Activated CD4-positive, alpha-beta T cell treated with anti-CD3 and anti-CD28 coated beads, Interleukin-2, amount 10 ng/mL, durations not matched to agents 24 days and 14 days (primary cell): ENCODE results near the gene TCF4. TPM values are rescaled to one million over a fixed set of nuclear protein-coding genes. Genes with fewer than 3 reads are reported as not detected.

Experiments
- DNase-seq: peaks from one replicate; pipeline ENCODE4 v3.0.0; 2022
- H3K27ac Mint-ChIP-seq: one replicate; pipeline ENCODE4 v1.8.0; 2022; ENCODE audit warnings: mild to moderate bottlenecking, mixed read lengths
- H3K27me3 Mint-ChIP-seq: one replicate; pipeline ENCODE4 v1.8.0; 2022; ENCODE audit warnings: mixed read lengths
- H3K36me3 Mint-ChIP-seq: one replicate; pipeline ENCODE4 v1.8.0; 2022; ENCODE audit warnings: low read depth, mild to moderate bottlenecking, mixed read lengths
- H3K4me1 Mint-ChIP-seq: one replicate; pipeline ENCODE4 v1.8.0; 2021; ENCODE audit warnings: mixed read lengths
- H3K4me3 Mint-ChIP-seq: one replicate; pipeline ENCODE4 v1.8.0; 2022; ENCODE audit warnings: mild to moderate bottlenecking, moderate library complexity, mixed read lengths
- H3K9me3 Mint-ChIP-seq: one replicate; pipeline ENCODE4 v1.8.0; 2021; ENCODE audit warnings: mixed read lengths
- intact Hi-C: fragments of 100-400 bp; cut with micrococcal nuclease; formaldehyde crosslinking; loops from one replicate; pipeline ENCODE4 v1.15.1; 2023
- total RNA-seq: library from RNA; stranded (reverse); gene quantifications from 2 replicates; pipeline ENCODE4 v1.2.3, GENCODE V29; 2022

The TCF4 gene
- total RNA-seq, 1 donor from 2014 or later: 2.6 TPM

DNA sequence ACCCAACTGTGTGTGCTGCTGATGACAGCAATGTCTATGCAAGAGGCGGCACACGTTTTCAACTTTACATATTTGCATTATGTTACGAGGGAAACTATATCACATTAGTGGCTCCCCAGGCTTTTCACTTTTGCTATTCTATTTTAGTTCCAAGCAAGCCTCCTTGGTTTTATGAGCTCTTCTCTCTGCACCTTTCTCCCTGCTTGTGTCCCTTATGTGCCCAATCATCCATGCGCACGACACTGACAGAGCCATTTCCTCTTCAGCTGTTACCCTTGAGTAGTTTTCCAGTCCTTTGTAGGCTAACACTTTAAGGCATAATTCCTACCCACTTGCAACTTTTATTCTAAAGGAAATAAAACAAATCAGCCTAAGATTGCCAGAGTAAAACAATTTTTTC lies 154.3 kb downstream of the TCF4 start:
- intact Hi-C loops: no loop called here
- no peak overlapping the region for H3K27ac Mint-ChIP-seq
- H3K27me3 Mint-ChIP-seq: no peaks in the 10 kb centered on the region
- H3K4me3 Mint-ChIP-seq: no peak overlapping the region
- DNase-seq: no peak
- no peaks in the 10 kb centered on the region for H3K4me1 Mint-ChIP-seq
- H3K9me3 Mint-ChIP-seq: peaks cover 11% of the 10 kb centered on the region
- no peaks in the 10 kb centered on the region for H3K36me3 Mint-ChIP-seq

GRCh38 chr18:55433140-55433539 lies 154.9 kb downstream of the TCF4 start:
- no peak for DNase-seq
- Mint-ChIP-seq H3K27ac (no peak overlapping the region), H3K4me3 (no peak overlapping the region), H3K9me3 (peaks cover 11% of the 10 kb centered on the region), H3K4me1 (no peaks in the 10 kb centered on the region), H3K27me3 (no peaks in the 10 kb centered on the region), H3K36me3 (no peaks in the 10 kb centered on the region)
- intact Hi-C loops: no loop called here

GRCh38 chr18:55432307-55433040 lies 155.5 kb downstream of the TCF4 start:
- Mint-ChIP-seq H3K9me3 (peaks cover 11% of the 10 kb centered on the region), H3K4me1 (no peaks in the 10 kb centered on the region), H3K27ac (no peak overlapping the region), H3K4me3 (no peak overlapping the region), H3K36me3 (no peaks in the 10 kb centered on the region), H3K27me3 (no peaks in the 10 kb centered on the region)
- intact Hi-C loops: no loop called here
- no peak for DNase-seq

DNA sequence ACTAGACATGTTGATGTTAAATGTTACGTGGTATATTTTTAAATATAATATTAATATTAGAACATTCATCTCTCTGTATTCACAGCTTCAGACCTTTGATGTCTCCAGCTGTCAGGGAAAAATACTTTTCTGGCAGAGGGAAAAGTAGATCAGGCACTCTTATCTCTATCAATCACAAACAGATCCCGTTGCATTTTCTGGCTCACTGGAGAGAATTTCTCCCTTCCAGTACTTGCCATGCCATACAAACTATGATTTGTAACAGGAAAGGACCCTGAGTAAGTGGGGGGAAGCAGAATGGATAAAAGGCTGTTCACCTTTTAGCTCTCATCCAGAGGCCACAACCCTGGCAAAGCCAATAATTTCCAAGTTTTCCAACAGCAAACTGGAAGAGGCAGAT lies 158.0 kb downstream of the TCF4 start:
- H3K36me3 Mint-ChIP-seq: no peaks in the 10 kb centered on the region
- DNase-seq: no peak
- no peak overlapping the region for H3K4me3 Mint-ChIP-seq
- intact Hi-C loops: no loop called here
- no peak overlapping the region for H3K27ac Mint-ChIP-seq
- peaks cover 3% of the 10 kb centered on the region for H3K27me3 Mint-ChIP-seq
- peaks cover 11% of the 10 kb centered on the region for H3K9me3 Mint-ChIP-seq
- H3K4me1 Mint-ChIP-seq: no peaks in the 10 kb centered on the region

DNA sequence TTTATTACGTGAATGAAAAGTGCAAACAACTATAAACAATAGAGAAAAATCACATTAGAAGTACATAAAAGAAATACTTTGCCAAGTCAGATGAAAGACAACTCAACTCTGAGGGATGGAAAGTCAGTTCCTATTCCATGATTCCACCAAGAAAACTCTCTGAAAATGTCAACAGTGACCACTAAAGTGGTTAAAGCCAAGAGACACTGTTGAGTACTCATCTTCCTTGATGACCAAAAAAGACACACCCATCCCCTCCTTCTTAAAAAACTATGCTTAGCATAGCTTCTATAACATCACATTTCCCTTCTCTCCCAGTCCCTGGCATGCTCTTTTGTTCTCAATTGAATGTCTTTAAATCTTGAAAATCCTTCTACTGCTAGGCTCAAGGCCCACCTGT lies 160.0 kb downstream of the TCF4 start:
- no peaks in the 10 kb centered on the region for H3K4me1 Mint-ChIP-seq
- peaks cover 4% of the 10 kb centered on the region for H3K27me3 Mint-ChIP-seq
- peaks cover 11% of the 10 kb centered on the region for H3K9me3 Mint-ChIP-seq
- no peak for DNase-seq
- intact Hi-C loops: no loop called here
- no peaks in the 10 kb centered on the region for H3K36me3 Mint-ChIP-seq
- H3K4me3 Mint-ChIP-seq: no peak overlapping the region
- no peak overlapping the region for H3K27ac Mint-ChIP-seq

- intact Hi-C loops: no loop called here
- H3K9me3 Mint-ChIP-seq: peaks cover 4% of the 10 kb centered on the region
- H3K27me3 Mint-ChIP-seq: peaks cover 4% of the 10 kb centered on the region
- H3K36me3 Mint-ChIP-seq: no peaks in the 10 kb centered on the region
- no peak overlapping the region for H3K4me3 Mint-ChIP-seq
- DNase-seq: no peak
- no peaks in the 10 kb centered on the region for H3K4me1 Mint-ChIP-seq
- no peak overlapping the region for H3K27ac Mint-ChIP-seq
Measured at GRCh38 chr18:55425698-55426097, 162.3 kb downstream of the TCF4 start.

- H3K4me3 Mint-ChIP-seq: no peak overlapping the region
- DNase-seq: no peak
- H3K4me1 Mint-ChIP-seq: no peaks in the 10 kb centered on the region
- H3K27ac Mint-ChIP-seq: no peak overlapping the region
- peaks cover 7% of the 10 kb centered on the region for H3K27me3 Mint-ChIP-seq
- intact Hi-C loops: no loop called here
- no peaks in the 10 kb centered on the region for H3K9me3 Mint-ChIP-seq
- H3K36me3 Mint-ChIP-seq: no peaks in the 10 kb centered on the region
Measured at GRCh38 chr18:55422456-55423180, 165.4 kb downstream of the TCF4 start.

GRCh38 chr18:55421615-55422419 lies 166.2 kb downstream of the TCF4 start:
- DNase-seq: no peak
- no peak overlapping the region for H3K4me3 Mint-ChIP-seq
- H3K4me1 Mint-ChIP-seq: no peaks in the 10 kb centered on the region
- no peaks in the 10 kb centered on the region for H3K9me3 Mint-ChIP-seq
- no peak overlapping the region for H3K27ac Mint-ChIP-seq
- intact Hi-C loops: no loop called here
- H3K36me3 Mint-ChIP-seq: no peaks in the 10 kb centered on the region
- H3K27me3 Mint-ChIP-seq: peaks cover 7% of the 10 kb centered on the region

DNA sequence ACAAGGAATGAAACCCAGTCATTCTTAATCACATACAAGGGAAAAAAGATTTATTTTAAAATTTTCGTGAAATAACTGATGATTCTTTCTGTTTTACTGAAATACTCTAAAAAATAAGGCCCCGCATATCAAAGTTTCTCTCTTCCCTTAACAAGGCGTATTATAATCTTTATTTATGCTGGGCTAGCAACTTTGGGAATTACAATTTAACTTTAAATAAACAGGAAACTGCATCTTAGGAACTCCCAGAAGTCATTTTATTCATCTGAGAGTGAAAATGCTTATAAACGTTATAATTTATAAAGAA lies 166.7 kb downstream of the TCF4 start:
- Mint-ChIP-seq H3K4me3 (no peak overlapping the region), H3K27me3 (peaks cover 7% of the 10 kb centered on the region), H3K27ac (no peak overlapping the region), H3K36me3 (no peaks in the 10 kb centered on the region), H3K4me1 (no peaks in the 10 kb centered on the region), H3K9me3 (no peaks in the 10 kb centered on the region)
- no peak for DNase-seq
- intact Hi-C loops: no loop called here

- Mint-ChIP-seq H3K4me1 (no peaks in the 10 kb centered on the region), H3K36me3 (no peaks in the 10 kb centered on the region), H3K9me3 (no peaks in the 10 kb centered on the region), H3K27me3 (peaks cover 6% of the 10 kb centered on the region), H3K4me3 (no peak overlapping the region), H3K27ac (no peak overlapping the region)
- intact Hi-C loops: no loop called here
- no peak for DNase-seq
Measured at GRCh38 chr18:55420665-55421307, 167.2 kb downstream of the TCF4 start.

GRCh38 chr18:55419947-55420664 lies 167.9 kb downstream of the TCF4 start:
- no peak overlapping the region for H3K4me3 Mint-ChIP-seq
- no peak overlapping the region for H3K27ac Mint-ChIP-seq
- no peaks in the 10 kb centered on the region for H3K9me3 Mint-ChIP-seq
- H3K27me3 Mint-ChIP-seq: peaks cover 4% of the 10 kb centered on the region
- H3K36me3 Mint-ChIP-seq: no peaks in the 10 kb centered on the region
- intact Hi-C loops: loop anchor here (5.0 to 10.0 kb wide), 4 partner anchors 105 to 365 kb away; partner anchors contain the start of gene TCF4
- H3K4me1 Mint-ChIP-seq: no peaks in the 10 kb centered on the region
- no peak for DNase-seq

GRCh38 chr18:55419132-55419946 lies 168.7 kb downstream of the TCF4 start:
- Mint-ChIP-seq H3K9me3 (no peaks in the 10 kb centered on the region), H3K4me3 (no peak overlapping the region), H3K36me3 (no peaks in the 10 kb centered on the region), H3K27ac (no peak overlapping the region), H3K4me1 (no peaks in the 10 kb centered on the region), H3K27me3 (peaks cover 2% of the 10 kb centered on the region)
- intact Hi-C loops: loop anchor here (5.0 to 10.0 kb wide), 4 partner anchors 105 to 365 kb away; partner anchors contain the start of gene TCF4
- no peak for DNase-seq
